ENCODE measurements around the gene CYP46A1. TPM values are rescaled to one million over a fixed set of nuclear protein-coding genes. Genes with fewer than 3 reads are reported as not detected.

The CYP46A1 gene
- polyA plus RNA-seq, 3 donors = 1.7 to 5.2 (median 4.1) TPM

- DNase-seq = no peak
Observed at GRCh38 chr14:99715266-99716000, 31.3 kb downstream of the CYP46A1 start.

DNA sequence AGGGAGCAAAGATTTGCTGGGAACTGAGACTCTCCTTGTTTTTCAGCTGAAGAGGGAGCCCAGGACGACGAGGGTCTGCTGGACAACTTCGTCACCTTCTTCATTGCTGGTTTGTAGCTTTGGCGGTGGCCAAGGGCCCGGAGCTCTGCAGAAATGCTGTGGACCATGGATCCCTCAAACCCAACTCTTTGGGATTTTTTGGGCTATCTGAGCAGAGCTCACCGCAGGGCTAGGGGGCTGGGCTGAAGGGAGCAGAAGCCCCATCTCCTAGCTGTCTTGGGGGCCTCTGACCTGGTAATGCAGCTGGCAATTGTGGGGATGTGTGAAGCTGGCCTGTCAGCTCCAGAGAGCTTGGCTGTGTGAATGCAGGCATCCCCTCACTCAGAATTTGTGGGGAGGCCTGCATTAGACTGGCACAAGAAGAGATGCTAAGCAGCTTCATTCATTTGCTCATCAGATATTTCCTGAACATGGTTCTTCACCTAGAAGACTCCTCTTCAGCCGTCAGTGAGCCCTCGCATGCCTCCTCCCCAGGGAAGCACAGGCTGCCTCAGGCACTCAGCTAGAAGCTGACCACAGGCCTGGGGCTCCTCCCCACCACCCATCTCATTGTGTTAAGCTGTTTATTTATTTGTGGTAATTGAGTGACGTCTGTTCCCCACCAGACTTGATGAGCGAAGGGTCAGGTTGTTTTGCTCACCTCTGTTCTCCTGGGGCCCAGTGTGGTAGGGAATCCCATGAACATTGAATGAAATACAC, 32.2 kb downstream of the CYP46A1 start:
- no peak for DNase-seq

GRCh38 chr14:99716850-99717681, 33.0 kb downstream of the CYP46A1 start:
- no peak for DNase-seq

GRCh38 chr14:99717682-99718013, 33.5 kb downstream of the CYP46A1 start:
- no peak for DNase-seq

DNA sequence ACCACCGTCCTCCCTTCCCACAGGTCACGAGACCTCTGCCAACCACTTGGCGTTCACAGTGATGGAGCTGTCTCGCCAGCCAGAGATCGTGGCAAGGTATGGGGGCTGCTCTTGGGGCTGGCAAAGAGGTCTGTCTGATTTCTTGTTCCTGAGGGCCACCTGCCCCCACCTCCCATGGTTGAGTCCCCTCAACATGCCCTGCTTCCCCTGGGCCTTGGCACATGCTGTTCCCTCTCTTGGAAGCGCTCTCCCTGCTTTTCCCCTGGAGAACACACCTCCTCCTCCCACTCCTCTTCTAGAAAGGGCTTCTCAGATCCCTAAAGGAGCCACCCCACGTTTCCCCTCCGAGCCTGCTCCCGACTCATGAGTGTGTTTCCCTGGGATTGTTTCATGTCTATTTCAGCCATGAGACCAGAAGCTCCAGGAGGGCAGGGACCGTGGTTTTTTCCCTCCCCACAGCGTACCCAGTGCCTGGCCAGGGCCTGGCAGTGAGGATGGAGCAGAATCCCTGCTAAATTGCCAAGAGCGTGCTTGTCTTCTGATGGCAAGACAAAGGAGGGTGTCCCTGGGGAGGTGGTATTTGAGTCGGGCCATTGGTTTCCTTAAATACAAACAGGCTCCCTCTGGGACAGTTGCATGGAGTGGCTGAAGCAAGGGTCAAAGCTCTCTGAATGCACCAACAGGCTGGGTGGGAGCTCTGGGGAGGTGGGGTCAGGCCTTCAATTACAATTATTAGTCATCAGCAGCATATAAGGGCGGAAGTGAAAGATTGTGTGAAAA, 34.1 kb downstream of the CYP46A1 start:
- DNase-seq = no peak

GRCh38 chr14:99718811-99719192, 34.7 kb downstream of the CYP46A1 start:
- DNase-seq = no peak

DNA sequence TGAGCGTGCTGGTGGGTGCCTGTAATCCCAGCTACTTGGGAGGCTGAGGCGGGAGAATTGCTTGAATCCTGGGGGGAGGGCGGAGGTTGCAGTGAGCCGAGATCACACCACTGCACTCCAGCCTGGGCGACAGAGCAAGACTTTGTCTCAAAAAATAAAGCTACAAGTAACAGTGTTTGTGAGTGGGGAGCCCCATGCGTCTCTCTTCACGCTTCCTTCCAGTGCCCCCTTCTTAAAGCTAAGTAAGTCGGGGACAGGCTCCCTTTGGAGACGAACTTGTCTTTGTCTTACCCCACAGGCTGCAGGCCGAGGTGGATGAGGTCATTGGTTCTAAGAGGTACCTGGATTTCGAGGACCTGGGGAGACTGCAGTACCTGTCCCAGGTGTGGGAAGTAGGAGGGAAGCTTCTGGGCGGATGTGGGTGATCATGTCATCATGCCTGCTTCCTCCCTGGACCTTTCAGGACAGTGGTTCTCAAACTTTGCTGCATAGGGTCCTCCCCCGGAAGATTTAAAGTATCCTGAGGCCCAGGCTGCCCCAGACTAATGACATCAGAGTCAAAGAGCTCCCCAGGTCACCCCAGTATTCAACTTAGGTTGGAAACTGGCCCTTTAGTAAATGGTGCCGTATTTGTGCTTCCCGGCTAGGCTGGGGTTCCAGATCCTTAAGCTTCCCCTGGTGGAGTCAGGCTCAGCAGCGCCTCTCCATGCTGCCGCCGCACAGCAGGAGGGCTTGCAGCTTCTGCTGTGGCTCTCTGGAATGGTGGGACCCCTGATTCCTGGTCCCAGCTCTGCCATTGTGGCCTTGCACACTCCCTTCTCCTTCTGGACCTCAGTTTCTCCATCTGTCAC, 37.1 kb downstream of the CYP46A1 start:
- DNase-seq = no peak

DNA sequence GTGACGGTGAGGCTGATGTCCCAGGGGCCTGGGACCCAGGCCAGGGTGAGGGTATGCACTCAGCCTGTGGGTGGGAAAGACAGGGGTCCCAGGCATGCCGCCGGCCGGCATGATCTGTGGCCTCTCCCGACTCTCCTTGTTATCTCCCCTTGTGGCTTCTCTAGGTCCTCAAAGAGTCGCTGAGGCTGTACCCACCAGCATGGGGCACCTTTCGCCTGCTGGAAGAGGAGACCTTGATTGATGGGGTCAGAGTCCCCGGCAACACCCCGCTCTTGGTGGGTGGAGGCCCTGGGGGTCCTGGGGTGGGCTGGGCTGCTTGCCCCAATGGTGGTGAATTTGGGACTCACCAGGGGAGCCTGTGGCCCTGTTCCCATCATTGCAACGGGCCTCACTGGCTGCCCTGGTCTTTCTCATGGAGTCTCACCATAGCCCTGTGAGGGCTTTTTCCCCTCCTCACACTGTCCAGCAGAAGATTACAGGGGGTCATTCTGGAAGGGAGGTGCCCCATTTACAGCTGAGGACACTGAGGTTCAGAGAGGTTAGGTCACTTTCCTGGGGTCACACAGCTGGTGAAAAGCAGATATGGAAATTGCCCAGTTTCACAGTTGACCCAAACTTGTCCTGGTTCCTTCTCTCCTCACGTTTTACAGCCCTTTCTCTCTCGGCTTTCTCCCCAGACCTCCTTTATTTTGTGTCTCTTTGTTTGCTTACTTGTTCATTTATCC, 37.9 kb downstream of the CYP46A1 start:
- DNase-seq = no peak

- no peak for DNase-seq
Observed at GRCh38 chr14:99722741-99723140, 38.6 kb downstream of the CYP46A1 start.

DNA sequence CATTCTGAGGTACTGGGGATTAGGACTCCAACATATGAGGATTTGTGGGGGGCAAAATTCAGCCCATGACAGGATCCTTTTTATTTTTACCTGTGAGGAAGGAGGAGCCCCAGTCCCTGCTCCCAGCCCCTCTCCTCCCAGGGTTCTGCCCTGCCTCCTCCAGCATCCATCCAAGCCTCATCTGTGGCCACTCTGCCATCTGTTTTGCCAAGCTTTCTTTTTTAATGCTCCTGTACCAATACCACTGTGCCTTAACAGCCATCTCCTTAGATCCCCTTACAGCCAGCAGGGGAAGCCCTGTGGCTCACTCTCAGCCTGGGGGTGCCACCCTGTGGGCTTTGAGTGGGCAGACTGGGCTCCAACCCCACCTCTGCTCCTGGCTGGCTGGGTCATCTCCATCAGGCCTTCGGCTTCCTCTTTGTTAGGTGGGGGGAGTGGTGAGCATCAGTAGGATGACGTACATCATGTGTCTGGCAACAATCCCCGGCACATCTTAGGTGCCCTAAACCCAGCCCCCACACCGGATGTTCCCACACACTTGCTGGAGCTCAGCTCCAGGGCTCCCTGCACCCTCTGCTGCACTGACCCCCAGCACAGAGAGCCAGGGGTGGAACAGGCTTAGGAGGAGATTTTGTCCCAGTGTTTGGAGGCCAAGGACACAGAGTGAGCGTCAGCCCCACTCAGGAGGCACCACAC, 40.2 kb downstream of the CYP46A1 start:
- no peak for DNase-seq

DNA sequence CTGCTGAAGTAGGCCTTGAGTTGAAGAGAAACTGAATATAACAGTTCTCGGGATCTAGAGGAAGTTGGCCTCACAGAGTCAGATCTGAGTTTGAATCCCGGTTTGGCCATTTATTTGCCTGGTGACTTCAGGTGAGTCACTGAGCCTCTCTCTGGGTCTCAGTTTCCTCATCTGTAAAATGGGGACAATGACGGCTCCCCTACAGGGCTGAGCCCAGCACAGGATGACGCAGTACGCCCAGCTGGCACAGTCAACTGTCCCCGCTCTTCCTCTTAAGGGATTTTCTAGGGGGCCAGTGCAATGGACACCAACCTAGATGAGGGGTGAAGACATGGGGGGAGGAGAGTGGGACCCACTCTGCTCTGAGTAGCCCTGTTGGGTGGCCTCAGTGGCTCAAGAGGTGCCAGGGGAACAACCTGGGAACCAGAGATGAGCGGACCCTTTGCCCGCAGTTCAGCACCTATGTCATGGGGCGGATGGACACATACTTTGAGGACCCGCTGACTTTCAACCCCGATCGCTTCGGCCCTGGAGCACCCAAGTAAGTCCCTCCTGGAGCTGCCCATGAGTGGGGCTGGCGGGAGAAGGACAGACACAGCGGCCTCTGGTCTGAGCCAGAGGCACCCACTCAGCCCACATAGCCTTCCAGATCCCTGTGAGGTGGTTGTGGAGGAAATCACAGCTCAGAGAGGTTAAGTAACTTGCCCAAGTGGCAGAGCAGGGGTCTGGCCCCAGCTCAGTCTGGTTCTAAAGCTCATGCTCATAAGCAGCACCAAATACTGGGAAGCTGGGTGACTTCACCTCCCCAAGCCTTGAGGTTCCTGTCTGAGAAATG, 41.1 kb downstream of the CYP46A1 start:
- DNase-seq = no peak

- no peak for DNase-seq
Observed at GRCh38 chr14:99725774-99726537, 41.9 kb downstream of the CYP46A1 start.

DNA sequence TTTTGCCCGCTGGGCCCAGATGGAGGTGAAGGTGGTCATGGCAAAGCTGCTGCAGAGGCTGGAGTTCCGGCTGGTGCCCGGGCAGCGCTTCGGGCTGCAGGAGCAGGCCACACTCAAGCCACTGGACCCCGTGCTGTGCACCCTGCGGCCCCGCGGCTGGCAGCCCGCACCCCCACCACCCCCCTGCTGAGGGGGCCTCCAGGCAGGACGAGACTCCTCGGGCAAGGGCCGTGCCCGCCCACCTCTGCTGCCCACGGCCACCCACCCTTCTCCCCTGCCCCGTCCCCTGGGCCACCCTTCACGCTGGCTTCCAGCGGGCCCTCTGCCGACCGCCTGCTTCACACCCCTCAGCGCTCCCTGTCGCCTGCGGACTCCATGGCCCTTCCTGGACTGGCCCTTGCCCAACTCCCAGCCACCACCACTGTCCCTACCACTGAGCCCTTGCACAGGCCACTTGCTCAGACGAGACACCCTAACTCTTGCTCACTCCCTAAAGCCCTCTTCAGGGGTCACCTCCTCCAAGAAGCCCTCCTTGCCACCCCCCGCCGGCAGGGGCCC, 42.5 kb downstream of the CYP46A1 start:
- DNase-seq = no peak

DNA sequence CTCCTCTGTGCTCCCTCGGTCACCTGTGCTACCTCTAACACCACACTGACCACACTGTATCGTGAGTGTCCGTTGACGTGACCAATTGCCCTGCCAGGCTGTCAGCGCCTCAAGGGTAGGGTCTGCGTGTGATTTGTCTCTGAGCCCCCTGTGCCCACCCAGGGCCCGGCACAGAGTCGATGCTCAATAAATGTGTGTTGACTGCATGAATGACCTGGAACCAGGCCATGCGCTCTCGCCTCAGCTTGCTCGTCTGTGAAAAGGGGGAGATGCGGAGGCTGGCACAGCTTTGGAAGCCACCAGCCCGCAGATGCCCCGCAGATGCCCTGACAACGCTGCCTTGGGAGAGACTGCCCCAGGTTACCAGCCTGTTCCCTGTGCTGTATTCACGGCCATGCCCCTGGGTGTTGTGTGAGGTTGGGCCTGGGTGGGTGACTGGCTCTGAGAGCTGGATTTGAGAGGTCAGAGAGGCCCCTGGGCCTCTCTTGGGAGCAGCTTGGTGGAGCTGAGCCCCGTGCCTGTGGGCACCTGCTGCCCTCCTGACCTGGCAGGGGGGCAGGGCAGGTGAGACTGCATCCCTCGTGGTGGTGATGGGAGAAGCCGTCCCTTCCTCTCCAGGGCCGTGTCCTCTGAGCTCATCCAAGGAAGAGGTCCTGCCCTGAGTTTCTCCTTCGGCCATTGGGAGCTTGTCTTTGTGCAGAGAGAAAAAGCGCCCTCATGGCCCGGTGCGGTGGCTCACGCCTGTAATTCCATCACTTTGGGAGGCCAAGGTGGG, 43.2 kb downstream of the CYP46A1 start:
- DNase-seq = no peak

DNA sequence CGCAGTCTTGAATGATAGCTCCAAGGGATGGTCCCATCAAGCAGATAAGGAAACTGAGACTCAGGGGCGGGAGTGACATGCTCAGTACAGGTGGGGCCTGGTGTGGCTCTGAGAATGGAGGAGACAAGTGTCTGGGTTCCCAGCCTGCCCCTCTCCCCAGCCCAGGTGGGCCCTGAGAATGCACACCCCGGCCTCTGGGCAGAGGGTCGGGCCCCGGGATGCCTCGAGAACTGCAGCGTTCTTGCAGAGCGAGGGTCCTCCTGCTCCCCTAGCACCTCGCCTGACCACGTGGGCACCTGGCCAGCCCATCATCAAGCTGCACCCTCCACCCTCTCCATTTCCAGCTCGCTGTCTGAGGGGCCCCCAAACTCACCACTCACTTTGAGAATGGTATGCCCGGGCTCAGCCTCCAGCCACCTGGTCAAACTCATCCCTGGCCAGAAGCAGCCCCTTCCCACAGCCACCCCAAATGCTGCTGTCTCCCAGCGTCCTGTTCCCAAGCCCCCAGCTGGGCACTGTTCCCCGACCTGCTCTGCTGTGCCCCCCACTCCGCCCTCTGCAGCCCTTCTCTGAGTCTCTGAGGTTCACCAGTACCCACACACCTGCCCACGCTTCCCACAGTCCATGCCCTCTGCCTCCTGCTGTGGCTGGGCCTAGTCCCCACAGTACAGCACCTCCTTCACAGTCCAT, 44.3 kb downstream of the CYP46A1 start:
- no peak for DNase-seq

DNA sequence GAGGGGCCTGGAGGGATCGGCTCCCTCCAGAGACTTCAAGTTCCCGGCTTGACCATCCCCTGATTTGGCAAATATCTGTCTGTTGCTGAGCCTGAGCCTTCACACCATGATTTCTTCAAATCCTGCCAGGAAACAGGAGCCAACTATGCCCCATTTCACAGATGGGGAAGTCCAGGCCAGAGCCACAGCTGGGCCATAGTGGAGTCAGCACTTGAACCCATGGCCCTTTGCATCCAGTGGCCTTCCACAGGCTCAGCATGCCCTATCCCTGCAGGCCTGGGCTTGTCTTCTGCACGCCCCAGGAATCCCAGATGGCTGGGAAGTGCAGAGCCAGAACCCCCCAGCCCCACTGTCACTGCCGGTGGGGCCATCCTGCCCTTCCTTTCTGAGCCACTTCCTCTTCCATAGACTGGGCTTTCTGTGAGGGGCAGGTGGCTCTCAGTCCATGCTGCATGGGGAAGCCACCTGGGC, 44.9 kb downstream of the CYP46A1 start:
- no peak for DNase-seq
